ENCODE results near the gene FAM53B.

FAM53B gene

GRCh38 chr10:124595143-124595883 lies 148.9 kb downstream of the FAM53B start:
- no peak overlapping the region for H3K4me3 Mint-ChIP-seq
- H3K27ac Mint-ChIP-seq, result no peak overlapping the region
- no peak for TF ChIP-seq CTCF (IDR thresholded peaks at IDR 0.05; ENCODE audit: unreplicated experiment in 3 of 3)
- H3K4me1 Mint-ChIP-seq, result peaks cover 4% of the 10 kb centered on the region
- H3K36me3 Mint-ChIP-seq (ENCODE audit: low read depth), result peaks cover 4% of the 10 kb centered on the region
- H3K9me3 Mint-ChIP-seq, result peaks cover 9% of the 10 kb centered on the region
- H3K27me3 Mint-ChIP-seq (ENCODE audit: low read depth), result peaks cover 4% of the 10 kb centered on the region

- H3K4me3 Mint-ChIP-seq, result no peak overlapping the region
- TF ChIP-seq CTCF (IDR thresholded peaks at IDR 0.05; ENCODE audit: unreplicated experiment in 3 of 3), result no peak
- H3K27me3 Mint-ChIP-seq (ENCODE audit: low read depth), result peaks cover 4% of the 10 kb centered on the region
- peaks cover 9% of the 10 kb centered on the region for H3K9me3 Mint-ChIP-seq
- peaks cover 14% of the 10 kb centered on the region for H3K4me1 Mint-ChIP-seq
- peaks cover 4% of the 10 kb centered on the region for H3K36me3 Mint-ChIP-seq (ENCODE audit: low read depth)
- no peak overlapping the region for H3K27ac Mint-ChIP-seq
Measured at GRCh38 chr10:124594240-124594639, 149.9 kb downstream of the FAM53B start.

- Mint-ChIP-seq H3K27me3 (ENCODE audit: low read depth) (peaks cover 4% of the 10 kb centered on the region), H3K4me1 (peaks cover 21% of the 10 kb centered on the region), H3K36me3 (ENCODE audit: low read depth) (peaks cover 4% of the 10 kb centered on the region), H3K9me3 (peaks cover 9% of the 10 kb centered on the region), H3K4me3 (no peak overlapping the region), H3K27ac (no peak overlapping the region)
- no peak for TF ChIP-seq CTCF (IDR thresholded peaks at IDR 0.05; ENCODE audit: unreplicated experiment in 3 of 3)
Measured at GRCh38 chr10:124593431-124593985, 150.7 kb downstream of the FAM53B start.

GRCh38 chr10:124592736-124593430 lies 151.3 kb downstream of the FAM53B start:
- Mint-ChIP-seq H3K4me1 (peaks cover 25% of the 10 kb centered on the region), H3K9me3 (peaks cover 9% of the 10 kb centered on the region), H3K4me3 (no peak overlapping the region), H3K27me3 (ENCODE audit: low read depth) (peaks cover 8% of the 10 kb centered on the region), H3K27ac (no peak overlapping the region), H3K36me3 (ENCODE audit: low read depth) (peaks cover 4% of the 10 kb centered on the region)
- no peak for TF ChIP-seq CTCF (IDR thresholded peaks at IDR 0.05; ENCODE audit: unreplicated experiment in 3 of 3)

- Mint-ChIP-seq H3K36me3 (ENCODE audit: low read depth) (peaks cover 4% of the 10 kb centered on the region), H3K27me3 (ENCODE audit: low read depth) (peaks cover 8% of the 10 kb centered on the region), H3K4me3 (no peak overlapping the region), H3K4me1 (peaks cover 25% of the 10 kb centered on the region), H3K27ac (no peak overlapping the region), H3K9me3 (peaks cover 9% of the 10 kb centered on the region)
- TF ChIP-seq CTCF (IDR thresholded peaks at IDR 0.05; ENCODE audit: unreplicated experiment in 3 of 3), result no peak
Measured at GRCh38 chr10:124592101-124592500, 152.1 kb downstream of the FAM53B start.
